WERI-Rb-1 (cell line): ENCODE measurements around the gene C10orf71.

Experiments
- DNase-seq: peaks from one replicate; pipeline ENCODE4 v3.0.0-alpha.2; 2020
- H3K27ac ChIP-seq: fragments of 250-450 bp; sonication (Bioruptor Pico); 2 replicates; pipeline ENCODE4 v1.5.1; 2020; ENCODE audit warnings: mild to moderate bottlenecking, moderate library complexity
- H3K27me3 ChIP-seq: fragments of 250-450 bp; sonication (Bioruptor Pico); 2 replicates; pipeline ENCODE4 v1.5.1; 2021; ENCODE audit warnings: mild to moderate bottlenecking, low read depth, moderate library complexity; ENCODE audit not compliant: insufficient read depth, severe bottlenecking
- H3K36me3 ChIP-seq: fragments of 250-450 bp; sonication (Bioruptor Pico); 2 replicates; pipeline ENCODE4 v1.5.1; 2020; ENCODE audit warnings: mild to moderate bottlenecking, moderate library complexity
- H3K4me3 ChIP-seq: 2 replicates; pipeline ENCODE4 v1.5.1; 2011; ENCODE audit warnings: low read depth, mild to moderate bottlenecking, control low read depth, low read length
- H3K9me3 ChIP-seq: fragments of 250-450 bp; sonication (Bioruptor Pico); 2 replicates; pipeline ENCODE4 v1.5.1; 2021; ENCODE audit warnings: mild to moderate bottlenecking, moderate library complexity; ENCODE audit not compliant: severe bottlenecking
- TF ChIP-seq, protein P1 (sequence below): IDR thresholded peaks from 2 replicates; pipeline ENCODE4 v1.5.1; 2011; ENCODE audit warnings: low read depth, mild to moderate bottlenecking, control low read depth, inconsistent platforms, low read length

The C10orf71 gene

DNA sequence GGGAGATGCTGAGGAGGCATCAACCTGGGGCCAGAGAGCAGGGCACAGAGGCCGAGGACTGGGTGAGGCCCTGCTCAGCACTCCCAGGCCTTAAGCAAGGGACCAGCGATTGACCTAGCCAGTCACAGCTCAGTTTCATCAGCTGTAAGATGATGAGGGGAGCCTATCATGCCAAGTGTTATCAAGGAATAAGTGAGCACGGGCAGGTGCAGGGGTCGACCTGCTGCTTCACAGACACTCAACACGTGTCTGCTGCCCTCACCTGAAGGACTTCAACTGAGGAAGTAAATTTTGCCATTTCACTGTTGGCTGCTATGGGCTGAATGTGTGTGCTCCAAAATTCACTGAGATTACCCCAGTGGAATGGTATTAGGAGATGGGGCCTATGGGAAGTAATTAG is 9.9 kb downstream of the C10orf71 start:
- no peak overlapping the region for H3K4me3 ChIP-seq
- H3K27me3 ChIP-seq, result no peaks in the 10 kb centered on the region
- H3K27ac ChIP-seq, result no peak overlapping the region
- H3K9me3 ChIP-seq, result no peaks in the 10 kb centered on the region
- no peak for DNase-seq
- TF ChIP-seq, protein P1, sequence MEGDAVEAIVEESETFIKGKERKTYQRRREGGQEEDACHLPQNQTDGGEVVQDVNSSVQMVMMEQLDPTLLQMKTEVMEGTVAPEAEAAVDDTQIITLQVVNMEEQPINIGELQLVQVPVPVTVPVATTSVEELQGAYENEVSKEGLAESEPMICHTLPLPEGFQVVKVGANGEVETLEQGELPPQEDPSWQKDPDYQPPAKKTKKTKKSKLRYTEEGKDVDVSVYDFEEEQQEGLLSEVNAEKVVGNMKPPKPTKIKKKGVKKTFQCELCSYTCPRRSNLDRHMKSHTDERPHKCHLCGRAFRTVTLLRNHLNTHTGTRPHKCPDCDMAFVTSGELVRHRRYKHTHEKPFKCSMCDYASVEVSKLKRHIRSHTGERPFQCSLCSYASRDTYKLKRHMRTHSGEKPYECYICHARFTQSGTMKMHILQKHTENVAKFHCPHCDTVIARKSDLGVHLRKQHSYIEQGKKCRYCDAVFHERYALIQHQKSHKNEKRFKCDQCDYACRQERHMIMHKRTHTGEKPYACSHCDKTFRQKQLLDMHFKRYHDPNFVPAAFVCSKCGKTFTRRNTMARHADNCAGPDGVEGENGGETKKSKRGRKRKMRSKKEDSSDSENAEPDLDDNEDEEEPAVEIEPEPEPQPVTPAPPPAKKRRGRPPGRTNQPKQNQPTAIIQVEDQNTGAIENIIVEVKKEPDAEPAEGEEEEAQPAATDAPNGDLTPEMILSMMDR, result no peak
- no peaks in the 10 kb centered on the region for H3K36me3 ChIP-seq

DNA sequence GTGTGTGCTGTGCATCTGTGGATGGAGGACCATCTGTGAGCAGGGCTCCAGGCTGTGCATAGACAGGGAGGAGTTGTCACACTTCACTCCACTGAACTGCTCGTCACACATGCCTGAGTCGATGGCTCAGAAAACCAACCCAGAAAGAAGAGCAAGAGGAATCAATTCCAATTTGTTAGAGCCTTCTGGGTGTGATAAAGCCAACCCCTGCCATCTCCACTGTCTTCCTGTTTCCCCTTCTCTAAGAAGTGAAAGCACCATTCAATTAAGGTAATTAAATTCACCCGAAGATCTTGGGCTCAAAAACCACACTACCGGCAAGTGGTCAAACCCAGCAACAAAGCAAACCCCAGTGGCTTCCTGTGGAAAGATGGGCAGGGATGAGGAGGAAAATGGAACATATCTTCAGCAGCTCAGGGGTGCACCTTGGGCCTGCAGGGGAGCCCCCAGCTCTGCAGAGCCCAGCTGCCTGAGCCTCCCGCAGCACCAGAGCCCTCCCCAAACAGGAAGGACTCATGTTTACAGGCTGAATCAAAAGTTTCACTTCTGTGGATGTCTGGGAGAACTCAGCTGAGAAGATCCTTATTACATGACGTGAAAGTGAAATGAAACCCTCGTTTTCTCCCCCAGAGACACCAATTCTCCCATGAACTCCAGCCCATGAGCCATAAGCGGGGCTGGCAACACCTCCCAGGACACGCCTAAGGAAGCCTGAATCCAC is 10.9 kb downstream of the C10orf71 start:
- Histone ChIP-seq H3K4me3 (no peak overlapping the region), H3K36me3 (no peaks in the 10 kb centered on the region), H3K27me3 (no peaks in the 10 kb centered on the region), H3K27ac (no peak overlapping the region), H3K9me3 (no peaks in the 10 kb centered on the region)
- TF ChIP-seq, protein P1, result no peak
- no peak for DNase-seq

DNA sequence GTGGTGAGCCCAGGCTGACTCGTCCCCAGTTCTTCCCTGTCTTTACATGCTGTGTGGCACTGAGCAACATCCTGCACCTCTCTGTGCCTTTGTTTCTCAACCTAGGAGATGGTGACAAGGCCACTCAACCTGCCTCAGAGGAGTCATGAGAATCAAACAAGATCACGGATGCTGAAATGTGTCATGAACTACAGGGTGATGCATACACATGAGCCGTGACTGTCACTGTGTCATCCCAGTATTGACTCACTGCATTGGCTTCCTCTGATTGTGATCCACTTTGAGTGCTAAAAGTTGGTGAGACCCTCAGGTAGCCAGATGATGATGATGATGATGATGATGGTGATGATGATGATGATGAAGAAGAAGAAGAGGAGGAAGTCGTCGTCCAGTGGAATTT is 11.5 kb downstream of the C10orf71 start:
- no peaks in the 10 kb centered on the region for H3K36me3 ChIP-seq
- TF ChIP-seq, protein P1, result no peak
- no peaks in the 10 kb centered on the region for H3K9me3 ChIP-seq

DNA sequence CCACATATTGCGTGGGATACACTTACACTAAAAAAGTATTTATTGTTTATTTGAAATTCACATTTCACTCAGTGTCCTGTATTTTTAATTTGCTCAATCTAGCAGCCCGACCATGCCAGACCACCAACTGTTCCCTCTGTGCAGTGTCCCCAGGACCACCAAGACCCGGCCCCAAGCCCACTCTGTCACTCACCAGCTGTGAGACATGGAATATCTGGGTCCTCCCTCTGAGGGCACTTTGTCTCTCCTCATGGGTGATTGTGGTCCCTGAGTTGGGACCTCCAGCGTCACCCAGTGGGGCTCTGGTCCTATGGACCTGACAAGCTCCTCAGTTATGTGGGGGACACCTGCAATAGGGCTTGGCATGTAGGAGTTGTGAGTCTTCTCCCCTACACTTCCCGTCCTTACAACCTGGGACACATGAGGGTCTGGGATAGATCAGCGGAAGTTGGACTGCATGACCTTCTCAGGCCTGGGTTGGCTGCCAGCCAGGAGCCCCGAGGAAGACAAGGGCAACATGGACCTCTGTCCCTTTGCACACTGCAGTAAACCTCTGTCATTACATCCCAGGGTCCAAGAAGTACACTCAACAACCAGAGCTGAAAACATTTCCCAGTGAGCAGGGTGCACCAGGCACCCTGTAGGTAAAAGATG is 12.1 kb downstream of the C10orf71 start:
- Histone ChIP-seq H3K27ac (no peak overlapping the region), H3K36me3 (no peaks in the 10 kb centered on the region), H3K27me3 (no peaks in the 10 kb centered on the region), H3K4me3 (no peak overlapping the region), H3K9me3 (no peaks in the 10 kb centered on the region)
- TF ChIP-seq, protein P1, result no peak
- no peak for DNase-seq

More for the DNA sequence above, 11.5 kb downstream of the C10orf71 start:
- Histone ChIP-seq H3K4me3 (no peak overlapping the region), H3K27me3 (no peaks in the 10 kb centered on the region), H3K27ac (no peak overlapping the region)
- DNase-seq, result no peak

DNA sequence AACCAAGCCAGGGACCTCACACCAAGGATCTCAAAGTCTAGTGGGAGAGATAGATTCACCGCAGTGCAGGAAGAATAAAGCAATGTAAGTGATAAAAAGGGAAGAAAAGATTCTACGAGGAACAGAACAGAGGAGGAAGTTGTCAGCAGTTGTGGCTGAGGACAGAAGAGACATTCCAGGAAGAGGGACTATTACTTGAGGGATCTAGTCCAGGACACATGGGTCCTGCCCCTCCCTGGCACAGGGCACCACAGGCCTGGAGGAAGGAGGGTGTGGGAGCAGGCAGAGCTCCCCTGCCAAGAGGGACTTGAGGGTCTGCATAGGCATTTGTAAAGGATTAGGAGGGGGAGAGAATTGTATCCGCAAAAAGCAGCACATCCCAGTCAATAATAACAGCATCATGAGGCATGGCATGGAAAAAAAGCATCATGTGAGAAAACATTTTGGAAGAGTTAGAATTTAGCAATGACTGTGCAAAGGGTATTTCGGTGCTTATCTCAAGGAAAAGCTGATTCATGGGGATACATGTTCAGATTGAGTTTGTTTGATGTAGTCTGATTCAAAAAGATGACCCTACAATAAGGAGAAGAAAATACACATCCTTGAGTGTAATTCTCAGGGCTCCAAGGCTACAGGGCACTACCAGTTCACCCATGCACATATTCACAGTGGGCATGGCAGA is 12.7 kb downstream of the C10orf71 start:
- H3K4me3 ChIP-seq, result no peak overlapping the region
- H3K9me3 ChIP-seq, result no peaks in the 10 kb centered on the region
- H3K27ac ChIP-seq, result no peak overlapping the region
- no peak for DNase-seq
- TF ChIP-seq, protein P1, result no peak
- H3K36me3 ChIP-seq, result no peaks in the 10 kb centered on the region
- H3K27me3 ChIP-seq, result no peaks in the 10 kb centered on the region
